OCI-LY7 (cell line): ENCODE data around the gene CATSPER4. TPM values are rescaled to one million over a fixed set of nuclear protein-coding genes. Genes with fewer than 3 reads are reported as not detected.

Experiments
- BruUV-seq: library from RNA; stranded (reverse); fragments of 400-500 nt; replicated peaks from 2 replicates; lab custom pipeline; 2021; lab: Mats Ljungman, UMichigan
- CTCF ChIA-PET: fragments of 300-600 bp; sonication (Branson Sonifier 250); formaldehyde crosslinking; loops from one replicate; lab custom pipeline; 2022; ENCODE audit warnings: antibody characterized with exemption; ENCODE audit not compliant: unreplicated experiment; lab: Charles Lee
- POLR2A ChIA-PET: fragments of 300-600 bp; sonication (Branson Sonifier 250); formaldehyde crosslinking; loops from one replicate; lab custom pipeline; 2022; ENCODE audit warnings: antibody characterized with exemption; lab: Charles Lee
- DNase-seq: peaks from one replicate; pipeline ENCODE4 v3.0.0-alpha.2; 2015; ENCODE audit warnings: low spot score
- H2AFZ ChIP-seq: fragments of 200-600 bp; sonication (generic), shearing (Covaris generic); 2 replicates; pipeline ENCODE4 v1.6.1; 2014; ENCODE audit warnings: mild to moderate bottlenecking, antibody characterized with exemption, low read length, moderate library complexity
- H3K27ac ChIP-seq: fragments of 200-600 bp; sonication (generic); 2 replicates; pipeline ENCODE4 v1.5.1; 2014; ENCODE audit warnings: mixed run types, low read depth, mild to moderate bottlenecking, moderate library complexity, low read length, inconsistent platforms; ENCODE audit not compliant: poor library complexity, severe bottlenecking
- H3K36me3 ChIP-seq: fragments of 200-600 bp; sonication (generic); 2 replicates; pipeline ENCODE4 v1.6.1; 2014; ENCODE audit warnings: mild to moderate bottlenecking, antibody characterized with exemption, low read length, moderate library complexity, mixed read lengths; ENCODE audit not compliant: insufficient read depth
- H3K4me1 ChIP-seq: fragments of 200-600 bp; sonication (generic); 2 replicates; pipeline ENCODE4 v1.5.1; 2014; ENCODE audit warnings: mild to moderate bottlenecking, low read length; ENCODE audit not compliant: insufficient read depth, poor library complexity, severe bottlenecking
- H3K4me2 ChIP-seq: fragments of 200-600 bp; sonication (generic); 2 replicates; pipeline ENCODE4 v1.6.1; 2014; ENCODE audit warnings: mild to moderate bottlenecking, low read length
- H3K4me3 ChIP-seq: fragments of 200-600 bp; sonication (generic); 2 replicates; pipeline ENCODE4 v1.5.1; 2014; ENCODE audit warnings: mild to moderate bottlenecking, low read depth, low read length; ENCODE audit not compliant: poor library complexity, severe bottlenecking
- H3K79me2 ChIP-seq: fragments of 200-600 bp; sonication (generic); 2 replicates; pipeline ENCODE4 v1.6.1; 2016; ENCODE audit warnings: low read depth, mild to moderate bottlenecking, low read length, moderate library complexity, mixed read lengths; ENCODE audit not compliant: insufficient read depth
- H3K9me2 ChIP-seq: fragments of 200-600 bp; sonication (generic); 2 replicates; pipeline ENCODE4 v1.6.1; 2016; ENCODE audit warnings: mild to moderate bottlenecking, low read length, mixed read lengths; ENCODE audit not compliant: insufficient read depth
- H3K9me3 ChIP-seq: fragments of 200-600 bp; sonication (generic); 2 replicates; pipeline ENCODE4 v1.6.1; 2014; ENCODE audit warnings: mild to moderate bottlenecking, mixed run types, low read length, mixed read lengths
- H4K20me1 ChIP-seq: fragments of 200-600 bp; sonication (generic); 2 replicates; pipeline ENCODE4 v1.6.1; 2014; ENCODE audit warnings: mild to moderate bottlenecking, antibody characterized with exemption, low read length, moderate library complexity, mixed read lengths; ENCODE audit not compliant: insufficient read depth
- CTCF ChIP-seq: fragments of 200-600 bp; sonication (generic); conservative IDR thresholded peaks from 2 replicates; pipeline ENCODE4 v1.5.1; 2014; ENCODE audit warnings: mild to moderate bottlenecking, antibody characterized with exemption, low read length, moderate library complexity, mixed read lengths
- EZH2phosphoT487 ChIP-seq: fragments of 200-600 bp; sonication (generic); IDR thresholded peaks from 2 replicates; pipeline ENCODE4 v1.6.1; 2018; ENCODE audit warnings: low read depth, borderline replicate concordance, mild to moderate bottlenecking, mixed run types, antibody characterized with exemption, low read length, moderate library complexity, mixed read lengths
- intact Hi-C: fragments of 100-400 bp; cut with micrococcal nuclease; formaldehyde crosslinking; loops from one replicate; pipeline ENCODE4 v1.10.0; 2022; ENCODE audit not compliant: unreplicated experiment
- total RNA-seq, 2 experiments: library from RNA; depleted of rRNA in 1 of 2; stranded (reverse); fragments of >200 nt in 1 of 2; shearing (Covaris generic) in 1 of 2; gene quantifications; 2 replicates each; pipeline ENCODE4 v1.2.3, GENCODE V29; 2014 to 2022

CATSPER4 gene
- total RNA-seq, 2 experiments from 2014 or later = not detected

DNA sequence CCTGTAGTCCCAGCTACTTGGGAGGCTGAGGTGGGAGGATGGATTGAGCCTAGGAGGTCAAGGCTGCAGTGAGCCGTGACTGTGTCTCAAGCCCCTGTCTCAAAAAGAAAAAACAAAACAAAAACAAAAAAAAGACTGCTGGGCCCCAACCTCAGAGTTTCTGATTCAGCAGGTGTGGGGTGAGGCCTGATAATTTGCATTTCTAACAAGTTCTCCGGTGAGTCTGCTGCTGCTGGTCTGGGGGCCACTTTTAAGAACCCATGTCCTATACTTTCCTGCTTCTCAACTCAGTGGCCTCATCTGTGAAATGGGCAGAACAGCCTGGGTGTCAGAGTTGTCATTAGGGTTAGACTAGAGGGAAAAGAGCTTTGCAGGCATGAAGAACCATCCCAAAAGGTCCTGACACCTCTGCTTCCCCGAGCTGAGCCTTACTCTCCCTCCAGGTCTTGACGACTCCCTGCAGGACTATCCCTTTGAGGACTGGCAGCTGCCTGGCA lies 10.3 kb upstream of the CATSPER4 start:
- peaks cover 6% of the 10 kb centered on the region for H3K4me1 ChIP-seq
- H3K9me2 ChIP-seq = no peaks in the 10 kb centered on the region
- ChIA-PET CTCF (no interaction called here), POLR2A (no interaction called here)
- H3K4me3 ChIP-seq = no peak overlapping the region
- H3K27ac ChIP-seq = no peak overlapping the region
- intact Hi-C loops = no loop called here
- H3K79me2 ChIP-seq = no peaks in the 10 kb centered on the region
- TF ChIP-seq EZH2phosphoT487 (no peak), CTCF (no peak)
- H3K4me2 ChIP-seq = no peak overlapping the region
- DNase-seq = no peak
- no TSS peak for BruUV-seq
- no peak overlapping the region for H2AFZ ChIP-seq
- H3K9me3 ChIP-seq = no peaks in the 10 kb centered on the region
- no peaks in the 10 kb centered on the region for H4K20me1 ChIP-seq
- no peaks in the 10 kb centered on the region for H3K36me3 ChIP-seq

DNA sequence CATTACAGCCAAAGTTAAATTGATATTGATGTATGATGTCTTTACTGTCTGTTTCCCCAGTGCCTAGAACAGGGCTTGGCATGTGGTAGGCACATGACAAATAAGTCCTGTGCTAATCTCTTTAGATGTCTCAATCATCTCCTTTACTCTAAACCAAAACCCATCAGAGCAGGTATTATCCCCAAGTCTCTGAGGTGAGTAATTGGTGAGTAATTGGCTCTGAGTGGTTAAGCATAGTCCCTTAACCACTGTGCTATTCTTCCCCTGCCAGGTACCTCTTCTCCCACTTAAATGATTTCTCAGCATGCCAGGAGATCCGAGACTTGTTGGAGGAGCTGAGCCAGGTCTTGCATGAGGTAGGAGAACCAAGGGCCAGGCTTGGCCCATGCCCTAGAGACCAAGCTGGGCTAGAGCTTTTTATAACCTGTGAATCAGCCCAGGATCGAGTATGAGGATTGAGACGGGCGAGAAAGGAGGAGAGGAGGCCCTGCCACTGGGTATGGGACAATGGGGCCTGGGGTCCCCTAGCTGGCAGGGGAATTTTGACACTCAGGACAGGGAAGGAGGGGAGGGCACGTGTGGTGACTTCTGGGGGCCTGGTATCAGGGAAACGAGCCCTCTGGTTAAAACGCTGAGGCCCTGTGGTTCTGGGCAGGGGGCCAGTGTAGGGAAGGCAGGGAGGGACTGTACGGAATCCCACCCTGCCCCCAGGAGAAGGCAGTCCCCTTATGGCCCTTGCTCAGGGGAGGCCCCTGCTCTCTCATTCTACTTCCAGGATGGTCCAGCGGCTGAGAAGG lies 8.6 kb upstream of the CATSPER4 start:
- Histone ChIP-seq H3K4me3 (no peak overlapping the region), H3K79me2 (no peaks in the 10 kb centered on the region), H3K36me3 (no peaks in the 10 kb centered on the region), H3K27ac (no peak overlapping the region), H2AFZ (no peak overlapping the region), H4K20me1 (no peaks in the 10 kb centered on the region), H3K4me1 (peaks cover 6% of the 10 kb centered on the region), H3K4me2 (no peak overlapping the region), H3K9me2 (no peaks in the 10 kb centered on the region), H3K9me3 (no peaks in the 10 kb centered on the region)
- BruUV-seq = no TSS peak
- intact Hi-C loops = no loop called here
- DNase-seq = no peak
- TF ChIP-seq EZH2phosphoT487 = no peak
- TF ChIP-seq CTCF = no peak
- ChIA-PET CTCF (no interaction called here), POLR2A (no interaction called here)

- no peak for TF ChIP-seq CTCF
- no peak for TF ChIP-seq EZH2phosphoT487
- Histone ChIP-seq H3K9me3 (no peaks in the 10 kb centered on the region), H3K4me3 (no peak overlapping the region), H2AFZ (no peak overlapping the region), H3K27ac (no peak overlapping the region), H3K4me1 (peaks cover 6% of the 10 kb centered on the region), H3K79me2 (no peaks in the 10 kb centered on the region), H4K20me1 (no peaks in the 10 kb centered on the region), H3K36me3 (no peaks in the 10 kb centered on the region), H3K9me2 (no peaks in the 10 kb centered on the region), H3K4me2 (no peak overlapping the region)
- no peak for DNase-seq
- no TSS peak for BruUV-seq
- ChIA-PET POLR2A (no interaction called here), CTCF (no interaction called here)
- intact Hi-C loops = no loop called here
These were observed 8.1 kb upstream of the CATSPER4 start for GRCh38 chr1:26182383-26182696.
